Transverse colon (tissue), 4 donors: ENCODE data around the gene DTX4. TPM values are rescaled to one million over a fixed set of nuclear protein-coding genes. Genes with fewer than 3 reads are reported as not detected.

Experiments
- DNase-seq: peaks from one replicate; pipeline ENCODE4 v3.0.0-alpha.2; 2019
- H3K27ac ChIP-seq, 4 donors: fragments of 200-600 bp; sonication (generic); 2 replicates each; pipeline ENCODE4 v1.5.1; 2016 to 2018; ENCODE audit warnings: inconsistent platforms in 4 of 4
- H3K27me3 ChIP-seq: fragments of 200-600 bp; sonication (generic); 2 replicates; pipeline ENCODE4 v1.5.1; 2017; ENCODE audit warnings: inconsistent platforms
- H3K36me3 ChIP-seq, 4 donors: fragments of 200-600 bp; sonication (generic); 2 replicates each; pipeline ENCODE4 v1.5.1; 2017 to 2019; ENCODE audit warnings: inconsistent platforms in 4 of 4
- H3K4me1 ChIP-seq, 4 donors: fragments of 200-600 bp; sonication (generic); 2 replicates each; pipeline ENCODE4 v1.5.1; 2017 to 2020; ENCODE audit warnings: inconsistent platforms in 4 of 4
- H3K4me3 ChIP-seq, 4 donors: fragments of 200-600 bp; sonication (generic); 1 replicate in 1 of 4; 2 replicates in 3 of 4; pipeline versions ENCODE4 v1.5.1 to v1.6.1; 2017 to 2019; ENCODE audit warnings: inconsistent platforms in 4 of 4
- H3K9me3 ChIP-seq, 2 donors: fragments of 200-600 bp; sonication (generic); 2 replicates each; pipeline ENCODE4 v1.5.1; 2017 to 2019; ENCODE audit warnings: inconsistent platforms in 2 of 2
- CTCF ChIP-seq, 5 experiments: fragments of 200-600 bp in 3 of 5; fragments of 450-650 bp in 2 of 5; sonication (generic) in 3 of 5; IDR thresholded peaks; 1 replicate in 2 of 5; 2 replicates in 3 of 5; pipeline ENCODE4 v1.5.1; 2016 to 2017; ENCODE audit warnings: antibody characterized with exemption in 5 of 5, inconsistent platforms in 3 of 5, mild to moderate bottlenecking in 2 of 5, moderate library complexity in 1 of 5
- EP300 ChIP-seq: sonication (generic); formaldehyde crosslinking; IDR thresholded peaks from one replicate; pipeline ENCODE4 v1.6.1; 2017; ENCODE audit warnings: antibody characterized with exemption, low read depth
- POLR2A ChIP-seq: fragments of 450-650 bp; IDR thresholded peaks from one replicate; pipeline ENCODE4 v1.6.1; 2016; ENCODE audit warnings: antibody characterized with exemption, mild to moderate bottlenecking, moderate library complexity
- POLR2AphosphoS5 ChIP-seq, 3 donors: sonication (generic); formaldehyde crosslinking; IDR thresholded peaks; one replicate each; pipeline ENCODE4 v1.6.1; 2016; ENCODE audit warnings: antibody characterized with exemption in 3 of 3
- WGBS, 2 donors: methylation state at CpG; one replicate each; pipeline ENCODE4 v1.1.5; 2018; ENCODE audit warnings: low coverage in 1 of 2; 5-methylcytosine and 5-hydroxymethylcytosine counted together
- in situ Hi-C, 4 donors: fragments of 200-750 bp; cut with MboI; loops; one replicate each; pipeline versions ENCODE4 v1.15.0 to v1.15.1; 2017; ENCODE audit warnings: low sequenced_read_pairs in 3 of 4, low pct_ligation_motif_present in 1 of 4, low pct_unique_long_range_greater_than_20kb in 1 of 4
- intact Hi-C: fragments of 100-400 bp; cut with DNase I; formaldehyde crosslinking; loops from one replicate; pipeline ENCODE4 v1.15.1; 2023; ENCODE audit warnings: low total_unique reads
- total RNA-seq, 4 donors: library from RNA; depleted of rRNA; stranded (reverse); fragments of >200 nt; gene quantifications; one replicate each; pipeline ENCODE4 v1.1.0, GENCODE V29; 2016

Gene DTX4
- total RNA-seq, 4 donors from 2014 or later = 61.3 to 95.3 (median 77.6) TPM

DNA sequence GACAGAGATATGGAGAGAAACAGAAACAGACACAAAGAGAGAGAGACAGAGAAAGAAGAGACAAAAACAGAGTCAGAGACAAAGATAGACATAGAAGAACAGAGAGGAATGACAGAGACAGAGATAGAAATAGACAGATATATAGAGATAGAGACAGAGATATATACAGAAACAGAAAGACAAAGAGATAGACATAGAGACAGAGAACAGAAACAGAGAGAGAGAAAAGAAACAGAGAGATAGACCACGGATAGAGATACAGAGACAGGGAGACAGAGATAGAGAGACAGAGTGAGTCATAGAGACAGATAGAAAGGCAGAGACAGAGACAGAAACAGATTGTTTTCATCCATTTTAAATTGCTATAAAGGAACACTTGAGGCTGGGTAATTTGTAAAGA is 53.1 kb downstream of the DTX4 start:
- Histone ChIP-seq H3K9me3 (no peaks in the 10 kb centered on the region), H3K36me3 (no peaks in the 10 kb centered on the region), H3K4me3 (no peak overlapping the region), H3K27ac (peak overlapping the region; percentile 33 to 68 (median 62)), H3K4me1 (peaks cover 0 to 18% (median 0%) of the 10 kb centered on the region in 4 donors), H3K27me3 (no peaks in the 10 kb centered on the region)
- 33 to 79% methylated on average over 1 of the region's 1 CpG for WGBS, 2 donors
- in situ Hi-C loops (no loop called here), intact Hi-C loops (no loop called here)
- DNase-seq = no peak
- TF ChIP-seq EP300 = no peak
- TF ChIP-seq POLR2AphosphoS5 (IDR thresholded peaks at IDR 0.05) = no peak
- no peak for TF ChIP-seq CTCF (IDR thresholded peaks at IDR 0.05)
- no peak for TF ChIP-seq POLR2A

DNA sequence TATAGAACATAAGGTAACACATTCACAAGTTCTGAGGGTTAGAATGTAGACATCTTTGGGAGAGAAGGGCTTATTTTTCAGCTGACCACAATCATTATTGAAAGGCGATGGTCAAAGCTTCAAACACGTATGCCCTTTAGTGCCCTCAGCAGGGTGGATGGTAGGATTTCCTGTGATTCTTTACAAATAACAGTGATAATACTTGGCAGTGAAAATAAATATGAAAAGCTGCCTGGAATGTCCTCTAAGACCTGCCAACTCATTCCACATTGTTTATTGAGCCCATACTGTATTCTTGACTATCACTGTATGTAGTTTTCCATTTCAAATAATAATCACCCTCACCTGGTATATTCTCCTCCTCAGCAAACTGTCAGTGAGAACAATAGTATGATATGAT is 54.5 kb downstream of the DTX4 start:
- no peaks in the 10 kb centered on the region for H3K9me3 ChIP-seq
- H3K4me1 ChIP-seq = peaks cover 0 to 18% (median 0%) of the 10 kb centered on the region in 4 donors
- intact Hi-C loops = no loop called here
- no peaks in the 10 kb centered on the region for H3K27me3 ChIP-seq
- H3K27ac ChIP-seq = no peak overlapping the region
- TF ChIP-seq POLR2AphosphoS5 (IDR thresholded peaks at IDR 0.05) (no peak), POLR2A (no peak), CTCF (IDR thresholded peaks at IDR 0.05) (no peak), EP300 (no peak)
- no peaks in the 10 kb centered on the region for H3K36me3 ChIP-seq
- no peak for DNase-seq
- in situ Hi-C loops = no loop called here
- WGBS, 2 donors = 80 to 88% methylated on average over 1 to 2 of the region's 2 CpGs
- H3K4me3 ChIP-seq = no peak overlapping the region

- no peak for TF ChIP-seq EP300
- peaks cover 0 to 4% of the 10 kb centered on the region in 2 donors for H3K9me3 ChIP-seq
- in situ Hi-C loops = no loop called here
- H3K4me1 ChIP-seq = no peaks in the 10 kb centered on the region
- no peak overlapping the region for H3K4me3 ChIP-seq
- DNase-seq = no peak
- no peak overlapping the region for H3K27ac ChIP-seq
- no peaks in the 10 kb centered on the region for H3K27me3 ChIP-seq
- intact Hi-C loops = no loop called here
- no peaks in the 10 kb centered on the region for H3K36me3 ChIP-seq
These were observed 68.4 kb downstream of the DTX4 start for GRCh38 chr11:59240322-59240721.

- no peak for DNase-seq
- peaks cover 0 to 8% (median 0%) of the 10 kb centered on the region in 4 donors for H3K4me1 ChIP-seq
- WGBS, 2 donors = 38 to 75% methylated on average over 1 of the region's 1 CpG
- no peaks in the 10 kb centered on the region for H3K27me3 ChIP-seq
- H3K27ac ChIP-seq = no peak overlapping the region
- H3K4me3 ChIP-seq = no peak overlapping the region
- peaks cover 0 to 4% of the 10 kb centered on the region in 2 donors for H3K9me3 ChIP-seq
- TF ChIP-seq POLR2A (no peak), EP300 (no peak), CTCF (IDR thresholded peaks at IDR 0.05) (no peak), POLR2AphosphoS5 (IDR thresholded peaks at IDR 0.05) (no peak)
- intact Hi-C loops (no loop called here), in situ Hi-C loops (no loop called here)
- no peaks in the 10 kb centered on the region for H3K36me3 ChIP-seq
These were observed 71.7 kb downstream of the DTX4 start for GRCh38 chr11:59243633-59244032.

DNA sequence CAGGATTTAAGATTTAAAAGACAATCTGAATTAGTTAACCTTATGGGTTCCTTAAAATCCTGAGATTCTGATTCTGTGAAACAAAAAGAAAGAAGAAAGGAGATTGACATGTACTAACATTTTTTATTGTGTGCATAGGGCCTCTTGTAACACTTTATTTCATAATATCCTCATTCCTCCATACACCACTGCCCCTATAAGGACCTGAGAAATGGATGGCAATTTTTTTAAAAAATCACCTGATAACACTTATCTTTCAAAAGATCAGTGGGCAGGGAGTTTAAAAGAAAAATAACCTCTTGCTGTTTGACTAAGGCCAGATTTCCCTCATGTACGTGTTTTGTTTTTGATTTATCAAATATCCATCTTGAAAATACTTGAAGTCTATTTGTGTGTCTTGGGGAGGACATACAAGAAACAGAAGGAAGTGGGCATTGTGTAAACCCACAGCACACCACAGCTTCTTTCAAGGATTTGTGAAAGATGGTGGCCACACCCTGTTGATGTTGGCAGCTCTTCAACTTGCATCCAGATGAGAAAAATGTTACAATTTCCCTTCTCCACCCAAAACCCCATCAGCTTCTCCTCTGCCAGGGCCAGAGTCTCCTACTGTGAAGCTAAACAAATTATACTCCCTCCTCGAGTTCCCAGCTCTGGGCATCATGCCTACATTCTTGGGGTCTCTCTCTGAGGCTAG is 75.7 kb downstream of the DTX4 start:
- TF ChIP-seq CTCF (IDR thresholded peaks at IDR 0.05) = no peak
- TF ChIP-seq EP300 = no peak
- no peak for TF ChIP-seq POLR2A
- no peak for TF ChIP-seq POLR2AphosphoS5 (IDR thresholded peaks at IDR 0.05)
- H3K27ac ChIP-seq = no peak overlapping the region
- H3K36me3 ChIP-seq = no peaks in the 10 kb centered on the region
- intact Hi-C loops = no loop called here
- no peaks in the 10 kb centered on the region for H3K27me3 ChIP-seq
- DNase-seq = no peak
- in situ Hi-C loops = no loop called here
- whole genome bisulfite sequencing, 2 donors = 9 to 43% methylated on average over 2 of the region's 2 CpGs
- peaks cover 0 to 8% (median 0%) of the 10 kb centered on the region in 4 donors for H3K4me1 ChIP-seq
- H3K9me3 ChIP-seq = no peaks in the 10 kb centered on the region
- H3K4me3 ChIP-seq = no peak overlapping the region
